LNCaP clone FGC (cell line): ENCODE results near the gene NEUROG3.

ENCODE experiments used
- DNase-seq: peaks from one replicate; pipeline ENCODE4 v3.0.0-alpha.2; 2011; ENCODE audit warnings: low read depth
- H3K4me3 ChIP-seq: 2 replicates; pipeline ENCODE4 v1.5.1; 2011; ENCODE audit warnings: mild to moderate bottlenecking, low read depth, low read length, control low read depth
- TF ChIP-seq, protein P1 (sequence below): IDR thresholded peaks from 2 replicates; pipeline ENCODE4 v1.5.1; 2012; ENCODE audit warnings: mild to moderate bottlenecking; ENCODE audit not compliant: control insufficient read depth, insufficient read depth; ENCODE audit errors: extremely low read depth

Gene NEUROG3

DNA sequence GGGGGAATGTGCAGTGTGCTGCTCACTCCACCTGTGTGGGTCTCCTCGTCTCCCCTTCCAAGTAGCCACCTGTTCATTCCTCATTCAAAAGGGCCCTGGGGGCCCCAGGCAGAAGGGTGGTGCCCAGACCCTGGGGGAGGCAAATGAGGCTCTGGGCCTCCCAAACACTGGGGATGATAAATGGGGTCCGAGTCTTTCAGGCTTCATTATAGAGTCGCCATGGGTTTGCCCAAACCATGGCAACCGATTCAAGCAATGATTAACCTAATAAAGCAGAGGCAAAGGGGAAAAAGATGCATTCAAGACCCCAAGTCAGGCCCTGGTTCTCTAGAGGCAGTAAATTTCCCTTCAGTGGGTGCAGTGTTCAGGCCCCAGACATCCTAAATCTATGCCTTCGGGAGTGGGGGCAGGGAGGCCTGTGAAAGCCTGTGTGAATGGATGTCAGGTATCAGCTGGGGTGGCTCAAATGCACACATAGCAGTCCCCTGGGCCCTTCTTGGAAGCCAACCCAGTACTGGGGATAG, 10.4 kb downstream of the NEUROG3 start:
- H3K4me3 ChIP-seq, result no peak overlapping the region
- TF ChIP-seq, protein P1, sequence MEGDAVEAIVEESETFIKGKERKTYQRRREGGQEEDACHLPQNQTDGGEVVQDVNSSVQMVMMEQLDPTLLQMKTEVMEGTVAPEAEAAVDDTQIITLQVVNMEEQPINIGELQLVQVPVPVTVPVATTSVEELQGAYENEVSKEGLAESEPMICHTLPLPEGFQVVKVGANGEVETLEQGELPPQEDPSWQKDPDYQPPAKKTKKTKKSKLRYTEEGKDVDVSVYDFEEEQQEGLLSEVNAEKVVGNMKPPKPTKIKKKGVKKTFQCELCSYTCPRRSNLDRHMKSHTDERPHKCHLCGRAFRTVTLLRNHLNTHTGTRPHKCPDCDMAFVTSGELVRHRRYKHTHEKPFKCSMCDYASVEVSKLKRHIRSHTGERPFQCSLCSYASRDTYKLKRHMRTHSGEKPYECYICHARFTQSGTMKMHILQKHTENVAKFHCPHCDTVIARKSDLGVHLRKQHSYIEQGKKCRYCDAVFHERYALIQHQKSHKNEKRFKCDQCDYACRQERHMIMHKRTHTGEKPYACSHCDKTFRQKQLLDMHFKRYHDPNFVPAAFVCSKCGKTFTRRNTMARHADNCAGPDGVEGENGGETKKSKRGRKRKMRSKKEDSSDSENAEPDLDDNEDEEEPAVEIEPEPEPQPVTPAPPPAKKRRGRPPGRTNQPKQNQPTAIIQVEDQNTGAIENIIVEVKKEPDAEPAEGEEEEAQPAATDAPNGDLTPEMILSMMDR, result no peak
- DNase-seq, result no peak

DNA sequence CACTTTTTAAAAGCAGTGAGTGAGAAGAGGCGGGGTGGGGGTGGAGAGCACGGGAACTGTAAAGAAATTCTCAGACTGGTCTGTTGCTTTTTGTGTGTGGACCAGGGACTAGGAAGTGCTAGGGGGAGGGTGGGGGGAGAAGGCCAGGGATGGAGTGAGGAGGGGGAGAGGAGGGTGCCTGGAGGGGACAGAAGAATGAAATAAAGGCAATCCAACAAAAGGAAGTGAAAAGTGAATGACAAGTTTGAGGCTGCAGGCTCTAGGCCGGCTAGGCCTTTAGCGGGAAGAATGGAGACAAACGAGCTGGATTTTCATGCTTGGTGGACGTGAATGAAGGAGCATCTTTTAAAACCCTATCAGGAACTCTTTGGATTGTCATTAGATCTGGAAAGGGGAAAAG, 13.7 kb downstream of the NEUROG3 start:
- TF ChIP-seq, protein P1, result no peak
- DNase-seq, result no peak
- H3K4me3 ChIP-seq, result no peak overlapping the region

DNA sequence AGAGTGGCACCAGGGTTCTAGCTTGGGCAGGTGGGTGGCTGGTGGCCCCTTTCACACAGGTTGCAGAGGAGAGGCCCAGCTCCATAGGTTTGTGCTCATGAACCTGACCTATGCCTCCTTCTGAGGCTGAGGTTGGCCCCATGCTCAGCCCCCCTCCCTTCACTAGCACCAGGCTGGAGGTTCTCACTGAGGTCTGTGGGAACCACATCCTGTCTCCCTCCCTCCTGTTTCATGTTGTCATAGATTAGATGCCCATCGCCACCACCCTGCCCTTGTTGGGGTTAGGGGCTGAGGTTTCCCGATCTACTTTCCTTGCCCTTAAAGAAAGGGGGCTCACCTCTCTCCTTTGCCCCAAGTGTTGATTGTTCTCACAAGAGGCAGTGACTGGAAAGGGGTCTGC, 14.7 kb downstream of the NEUROG3 start:
- no peak for DNase-seq
- TF ChIP-seq, protein P1, result no peak
- H3K4me3 ChIP-seq, result no peak overlapping the region

DNA sequence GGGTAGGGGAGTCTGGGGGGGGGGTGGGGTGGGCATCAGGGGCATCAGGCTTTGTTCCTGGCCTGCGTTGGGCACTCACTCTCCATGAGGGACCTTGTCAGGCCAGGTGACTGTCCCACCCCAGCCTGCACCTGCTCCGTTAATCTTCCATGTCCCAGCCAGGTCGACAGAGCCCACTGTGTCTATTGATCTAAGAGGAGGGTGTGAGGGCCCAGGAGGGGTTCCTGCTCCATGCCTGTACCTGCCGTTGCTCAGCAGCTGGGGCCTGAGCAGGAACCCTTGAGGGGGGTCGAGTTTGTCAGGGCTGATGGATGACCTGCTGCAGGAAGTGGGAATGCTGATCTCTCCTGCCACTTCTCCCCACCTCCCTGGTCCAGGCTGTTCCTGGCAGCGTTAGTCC, 18.6 kb downstream of the NEUROG3 start:
- TF ChIP-seq, protein P1, result no peak
- DNase-seq, result no peak
- H3K4me3 ChIP-seq, result no peak overlapping the region

DNA sequence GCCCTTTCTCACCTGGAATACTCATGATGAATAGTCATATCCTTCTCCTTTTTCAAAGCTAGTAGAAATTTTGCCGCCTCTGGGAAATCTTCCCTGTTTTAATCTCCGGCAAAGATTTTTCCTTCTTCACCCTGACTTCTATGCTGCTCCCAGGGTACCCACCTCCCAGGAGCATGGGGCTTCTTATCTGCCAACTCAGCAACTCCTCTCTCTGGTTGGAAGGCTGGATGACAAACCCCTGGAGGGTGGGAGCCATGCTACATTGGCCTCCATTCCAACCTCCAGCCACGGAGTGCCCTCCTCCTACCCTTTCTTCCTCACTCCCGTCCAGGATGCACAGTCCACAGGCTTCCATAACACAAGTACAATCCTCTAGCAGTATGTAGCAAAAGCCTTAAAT, 19.9 kb downstream of the NEUROG3 start:
- DNase-seq, result no peak
- H3K4me3 ChIP-seq, result no peak overlapping the region
- TF ChIP-seq, protein P1, result no peak

DNA sequence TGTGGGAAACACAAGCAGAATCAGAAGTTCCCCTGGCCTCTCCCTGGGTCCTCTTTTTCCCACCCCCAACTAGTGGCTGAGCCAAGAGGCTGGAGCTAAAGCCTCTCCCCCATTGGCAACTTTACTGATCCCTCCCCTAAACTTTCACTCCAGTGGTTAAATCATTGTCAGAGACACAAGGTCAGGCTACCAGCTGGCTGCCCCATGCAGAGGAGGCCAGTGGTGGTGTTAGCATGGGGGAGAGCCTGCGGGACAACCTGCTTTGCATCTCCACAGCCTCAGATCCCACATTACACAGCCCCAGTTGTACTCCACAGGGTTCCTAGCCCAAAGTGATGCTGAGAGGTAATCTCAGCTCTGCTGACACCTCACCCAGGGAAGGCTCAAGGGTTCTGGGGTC, 21.0 kb downstream of the NEUROG3 start:
- no peak overlapping the region for H3K4me3 ChIP-seq
- DNase-seq, result no peak
- TF ChIP-seq, protein P1, result no peak

DNA sequence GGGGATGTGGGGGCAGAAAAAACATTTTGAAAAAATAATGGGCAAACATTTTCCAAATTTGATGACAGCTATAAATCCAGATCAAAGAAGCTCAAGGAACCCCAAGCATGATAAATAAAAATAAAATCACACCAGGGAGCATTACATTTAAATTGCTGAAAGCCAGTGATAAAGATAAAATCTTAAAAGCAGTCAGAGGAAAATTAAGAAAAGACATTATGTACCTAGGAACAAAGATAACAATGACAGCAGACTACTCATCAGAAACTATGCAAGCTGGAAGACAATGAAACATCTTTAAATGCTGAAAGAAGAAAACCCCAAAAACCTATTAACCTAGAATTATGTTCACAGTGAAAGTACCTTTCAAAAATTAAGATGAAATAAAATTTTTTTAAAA, 23.3 kb downstream of the NEUROG3 start:
- no peak for DNase-seq
- TF ChIP-seq, protein P1, result no peak
- no peak overlapping the region for H3K4me3 ChIP-seq
